Activated CD8-positive, alpha-beta memory T cell treated with anti-CD3 and anti-CD28 coated beads, Interleukin-2, amount 50 U/mL, for 1 hour (primary cell): ENCODE measurements around the gene ALDH3B1.

Experiments used
- DNase-seq: peaks from one replicate; pipeline ENCODE4 v3.0.0-alpha.2; 2020; ENCODE audit errors: extremely low read depth

ALDH3B1 gene

GRCh38 chr11:67997475-67997921 is 12.6 kb upstream of the ALDH3B1 start:
- no peak for DNase-seq

GRCh38 chr11:67998150-67999045 is 11.7 kb upstream of the ALDH3B1 start:
- DNase-seq = no peak

- no peak for DNase-seq
Observed at GRCh38 chr11:67999201-67999629, 10.9 kb upstream of the ALDH3B1 start.

- DNase-seq = no peak
Observed at GRCh38 chr11:67999704-68000103, 10.4 kb upstream of the ALDH3B1 start.

GRCh38 chr11:68002575-68002937 is 7.6 kb upstream of the ALDH3B1 start:
- no peak for DNase-seq

- DNase-seq = peak; percentile 20
Observed at GRCh38 chr11:68002938-68003845, 6.9 kb upstream of the ALDH3B1 start.

GRCh38 chr11:68003846-68004550 is 6.1 kb upstream of the ALDH3B1 start, which contains the start of gene UNC93B1:
Gene UNC93B1 (minus strand): TSS chr11:68004097. CDS start chr11:68004043, 54 bp downstream.
- no peak for DNase-seq

GRCh38 chr11:68004551-68005335 is 5.4 kb upstream of the ALDH3B1 start:
- DNase-seq = no peak

GRCh38 chr11:68006606-68007166 is 3.4 kb upstream of the ALDH3B1 start:
- no peak for DNase-seq

GRCh38 chr11:68007498-68008380 is 2.4 kb upstream of the ALDH3B1 start:
- DNase-seq = no peak

GRCh38 chr11:68008381-68009337 is 1.5 kb upstream of the ALDH3B1 start:
- DNase-seq = no peak

- no peak for DNase-seq
Observed at GRCh38 chr11:68009391-68010089, 587 bp upstream of the ALDH3B1 start.

GRCh38 chr11:68011051-68011943 is 1.2 kb downstream of the ALDH3B1 start:
- no peak for DNase-seq

GRCh38 chr11:68012044-68012842 is 2.1 kb downstream of the ALDH3B1 start:
- no peak for DNase-seq

GRCh38 chr11:68012843-68013610 is 2.9 kb downstream of the ALDH3B1 start:
- DNase-seq = no peak
